Measurements from ENCODE around the gene RNU2-63P.

- TF ChIP-seq CTCF (IDR thresholded peaks at IDR 0.05; ENCODE audit: poor library complexity) (no peak), EZH2 (IDR thresholded peaks at IDR 0.05; ENCODE audit: borderline replicate concordance) (no peak), EZH2phosphoT487 (IDR thresholded peaks at IDR 0.05; ENCODE audit: low read depth, severe bottlenecking, unreplicated experiment) (no peak)
Observed at GRCh38 chr2:88048541-88048940, 32.2 kb upstream of the RNU2-63P start.
